ENCODE measurements around the gene ADGRA3. TPM values are rescaled to one million over a fixed set of nuclear protein-coding genes. Genes with fewer than 3 reads are reported as not detected.

ADGRA3 gene
- total RNA-seq, 2 experiments from 2014 or later, result not detected

DNA sequence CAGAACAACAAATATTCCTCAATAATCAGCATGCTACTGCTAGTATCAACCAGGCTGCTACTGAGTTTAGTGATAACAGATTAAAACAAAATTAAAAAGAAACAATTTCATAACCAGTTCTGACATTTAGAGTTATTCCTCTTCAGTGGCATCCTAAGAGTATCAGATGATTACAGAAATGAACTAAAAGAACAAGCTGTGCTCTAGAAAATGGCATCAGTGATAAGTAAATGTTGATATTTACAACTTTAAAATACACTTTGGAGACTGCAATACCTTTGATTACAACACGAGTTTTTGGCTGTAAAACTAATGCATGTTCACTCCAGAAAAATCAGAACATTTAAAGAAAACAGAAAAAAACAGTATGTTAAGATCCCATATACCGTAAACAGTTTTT lies 72.9 kb downstream of the ADGRA3 start:
- H3K9me3 ChIP-seq (ENCODE audit: low read length), result no peaks in the 10 kb centered on the region
- no peak overlapping the region for H3K4me3 ChIP-seq (ENCODE audit: low read depth, low read length, poor library complexity, severe bottlenecking)
- intact Hi-C loops (cut with micrococcal nuclease; ENCODE audit: unreplicated experiment), result no loop called here
- no peaks in the 10 kb centered on the region for H3K9me2 ChIP-seq (ENCODE audit: insufficient read depth, low read length)
- POLR2A ChIA-PET, result no interaction called here
- H3K4me2 ChIP-seq (ENCODE audit: low read length), result no peak overlapping the region
- H3K79me2 ChIP-seq (ENCODE audit: insufficient read depth, low read depth, low read length), result no peaks in the 10 kb centered on the region
- no TSS peak for BruUV-seq (replicated peaks)
- TF ChIP-seq, protein P1, sequence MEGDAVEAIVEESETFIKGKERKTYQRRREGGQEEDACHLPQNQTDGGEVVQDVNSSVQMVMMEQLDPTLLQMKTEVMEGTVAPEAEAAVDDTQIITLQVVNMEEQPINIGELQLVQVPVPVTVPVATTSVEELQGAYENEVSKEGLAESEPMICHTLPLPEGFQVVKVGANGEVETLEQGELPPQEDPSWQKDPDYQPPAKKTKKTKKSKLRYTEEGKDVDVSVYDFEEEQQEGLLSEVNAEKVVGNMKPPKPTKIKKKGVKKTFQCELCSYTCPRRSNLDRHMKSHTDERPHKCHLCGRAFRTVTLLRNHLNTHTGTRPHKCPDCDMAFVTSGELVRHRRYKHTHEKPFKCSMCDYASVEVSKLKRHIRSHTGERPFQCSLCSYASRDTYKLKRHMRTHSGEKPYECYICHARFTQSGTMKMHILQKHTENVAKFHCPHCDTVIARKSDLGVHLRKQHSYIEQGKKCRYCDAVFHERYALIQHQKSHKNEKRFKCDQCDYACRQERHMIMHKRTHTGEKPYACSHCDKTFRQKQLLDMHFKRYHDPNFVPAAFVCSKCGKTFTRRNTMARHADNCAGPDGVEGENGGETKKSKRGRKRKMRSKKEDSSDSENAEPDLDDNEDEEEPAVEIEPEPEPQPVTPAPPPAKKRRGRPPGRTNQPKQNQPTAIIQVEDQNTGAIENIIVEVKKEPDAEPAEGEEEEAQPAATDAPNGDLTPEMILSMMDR (conservative IDR thresholded peaks at IDR 0.05; ENCODE audit: low read length), result no peak
- no peak for TF ChIP-seq EZH2phosphoT487 (IDR thresholded peaks at IDR 0.05; ENCODE audit: borderline replicate concordance, low read depth, low read length)
- H4K20me1 ChIP-seq (ENCODE audit: insufficient read depth, low read length), result no peaks in the 10 kb centered on the region
- CTCF ChIA-PET (ENCODE audit: unreplicated experiment), result no interaction called here
- DNase-seq (ENCODE audit: low spot score), result no peak
- H3K36me3 ChIP-seq (ENCODE audit: insufficient read depth, low read length), result no peaks in the 10 kb centered on the region
- H2AFZ ChIP-seq (ENCODE audit: low read length), result no peak overlapping the region
- no peaks in the 10 kb centered on the region for H3K4me1 ChIP-seq (ENCODE audit: insufficient read depth, low read length, poor library complexity, severe bottlenecking)
- H3K27ac ChIP-seq (ENCODE audit: low read depth, low read length, poor library complexity, severe bottlenecking), result no peak overlapping the region

DNA sequence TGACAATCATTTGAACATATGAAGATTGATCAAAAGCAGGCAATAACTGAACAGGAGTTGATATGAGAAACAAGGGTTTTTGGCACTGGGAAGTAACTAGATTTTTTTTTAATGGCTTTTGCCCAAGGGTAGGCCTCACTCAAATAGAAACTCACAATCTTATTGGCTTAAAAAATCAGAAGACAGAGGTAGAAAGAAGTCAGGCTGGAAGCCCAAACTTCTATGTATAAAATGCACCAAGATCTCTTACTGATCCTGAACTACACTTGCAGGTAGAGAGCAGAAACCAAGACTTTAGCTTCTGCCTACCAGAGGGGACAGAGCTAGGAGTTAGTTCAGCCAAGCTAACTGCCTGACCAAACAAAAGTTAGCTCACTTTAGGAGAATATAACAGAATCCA lies 74.9 kb downstream of the ADGRA3 start:
- no peaks in the 10 kb centered on the region for H3K9me2 ChIP-seq (ENCODE audit: insufficient read depth, low read length)
- no peak overlapping the region for H3K27ac ChIP-seq (ENCODE audit: low read depth, low read length, poor library complexity, severe bottlenecking)
- no peak for DNase-seq (ENCODE audit: low spot score)
- no peak overlapping the region for H3K4me3 ChIP-seq (ENCODE audit: low read depth, low read length, poor library complexity, severe bottlenecking)
- no peaks in the 10 kb centered on the region for H3K79me2 ChIP-seq (ENCODE audit: insufficient read depth, low read depth, low read length)
- no peaks in the 10 kb centered on the region for H3K9me3 ChIP-seq (ENCODE audit: low read length)
- H4K20me1 ChIP-seq (ENCODE audit: insufficient read depth, low read length), result no peaks in the 10 kb centered on the region
- H2AFZ ChIP-seq (ENCODE audit: low read length), result no peak overlapping the region
- CTCF ChIA-PET (ENCODE audit: unreplicated experiment), result no interaction called here
- no TSS peak for BruUV-seq (replicated peaks)
- H3K4me1 ChIP-seq (ENCODE audit: insufficient read depth, low read length, poor library complexity, severe bottlenecking), result no peaks in the 10 kb centered on the region
- TF ChIP-seq EZH2phosphoT487 (IDR thresholded peaks at IDR 0.05; ENCODE audit: borderline replicate concordance, low read depth, low read length), result no peak
- TF ChIP-seq, protein P1 (conservative IDR thresholded peaks at IDR 0.05; ENCODE audit: low read length), result no peak
- intact Hi-C loops (cut with micrococcal nuclease; ENCODE audit: unreplicated experiment), result no loop called here
- POLR2A ChIA-PET, result interaction anchor here (0.6 kb wide), 1 partner anchor 9 kb away, joined by 3 read pairs; no protein-coding TSS in a partner anchor
- H3K4me2 ChIP-seq (ENCODE audit: low read length), result no peak overlapping the region
- H3K36me3 ChIP-seq (ENCODE audit: insufficient read depth, low read length), result no peaks in the 10 kb centered on the region

DNA sequence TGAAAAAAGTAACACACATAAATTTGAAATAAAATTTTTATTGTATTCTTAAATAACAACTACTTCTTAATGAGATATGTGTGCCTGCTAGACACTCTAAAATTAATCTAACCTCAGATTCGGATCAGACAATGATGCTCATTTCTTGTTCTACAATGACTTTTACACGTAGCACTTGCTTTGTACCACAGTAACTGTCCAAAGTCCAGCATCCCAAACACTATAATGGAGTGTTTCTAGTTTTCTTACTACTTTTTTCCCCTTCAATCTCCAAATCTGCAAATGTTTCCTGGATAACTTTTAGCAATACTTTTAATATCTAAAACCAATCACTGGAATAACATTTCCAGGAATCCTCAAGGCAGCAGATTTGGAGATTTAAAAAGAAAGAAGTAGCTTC lies 75.9 kb downstream of the ADGRA3 start:
- intact Hi-C loops (cut with micrococcal nuclease; ENCODE audit: unreplicated experiment), result no loop called here
- CTCF ChIA-PET (ENCODE audit: unreplicated experiment), result no interaction called here
- Histone ChIP-seq H2AFZ (ENCODE audit: low read length) (no peak overlapping the region), H3K36me3 (ENCODE audit: insufficient read depth, low read length) (no peaks in the 10 kb centered on the region), H4K20me1 (ENCODE audit: insufficient read depth, low read length) (no peaks in the 10 kb centered on the region), H3K4me1 (ENCODE audit: insufficient read depth, low read length, poor library complexity, severe bottlenecking) (no peaks in the 10 kb centered on the region), H3K9me2 (ENCODE audit: insufficient read depth, low read length) (no peaks in the 10 kb centered on the region), H3K4me3 (ENCODE audit: low read depth, low read length, poor library complexity, severe bottlenecking) (no peak overlapping the region), H3K9me3 (ENCODE audit: low read length) (no peaks in the 10 kb centered on the region), H3K4me2 (ENCODE audit: low read length) (no peak overlapping the region), H3K79me2 (ENCODE audit: insufficient read depth, low read depth, low read length) (no peaks in the 10 kb centered on the region), H3K27ac (ENCODE audit: low read depth, low read length, poor library complexity, severe bottlenecking) (no peak overlapping the region)
- no peak for TF ChIP-seq EZH2phosphoT487 (IDR thresholded peaks at IDR 0.05; ENCODE audit: borderline replicate concordance, low read depth, low read length)
- TF ChIP-seq, protein P1 (conservative IDR thresholded peaks at IDR 0.05; ENCODE audit: low read length), result no peak
- BruUV-seq (replicated peaks), result no TSS peak
- POLR2A ChIA-PET, result no interaction called here
- DNase-seq (ENCODE audit: low spot score), result no peak

All from OCI-LY7 (cell line).